A549 (cell line): ENCODE results near the gene RPS6KA4. TPM values are rescaled to one million over a fixed set of nuclear protein-coding genes. Genes with fewer than 3 reads are reported as not detected.

Experiments
- ATAC-seq, 2 experiments: fragments of 200-7000 bp in 1 of 2; fragments of >200 bp in 1 of 2; cut with Nextera tagmentation in 1 of 2; cut with Tn5 transposase in 1 of 2; 3 replicates each; pipeline versions ENCODE4 v1.8.0 to v1.9.1; 2018 to 2020; ENCODE audit warnings: mild to moderate bottlenecking in 1 of 2, moderate library complexity in 1 of 2
- CTCF ChIA-PET: fragments of 300-600 bp; sonication (Branson Sonifier 250); formaldehyde crosslinking; extraction: SDS; loops from one replicate; lab custom pipeline; 2021; ENCODE audit warnings: antibody characterized with exemption, inconsistent platforms; lab: Yijun Ruan, JAX
- POLR2A ChIA-PET: fragments of 350-600 bp; formaldehyde crosslinking; extraction: SDS; loops from one replicate; lab custom pipeline; 2021; ENCODE audit warnings: antibody characterized with exemption, inconsistent platforms; lab: Yijun Ruan, JAX
- DNase-seq, 2 experiments: peaks; one replicate each; pipeline versions ENCODE4 v3.0.0 to v3.0.0-alpha.2; 2011 to 2016; ENCODE audit warnings: low read depth in 1 of 2, low spot score in 1 of 2
- FAIRE-seq: peaks from 2 replicates; lab custom pipeline; 2011; peaks lifted over from hg19 to GRCh38; lab: Jason Lieb, UNC
- H3K27ac ChIP-seq, 2 experiments: fragments of >200 bp; sonication (Bioruptor Twin); formaldehyde crosslinking; 3 replicates each; pipeline ENCODE4 v1.5.1; 2016 to 2017
- H3K4me1 ChIP-seq: fragments of >200 bp; sonication (Bioruptor Twin); formaldehyde crosslinking; 3 replicates; pipeline ENCODE4 v1.6.1; 2016
- H3K4me2 ChIP-seq: fragments of >200 bp; sonication (Bioruptor Twin); formaldehyde crosslinking; 3 replicates; pipeline ENCODE4 v1.6.1; 2016
- H3K4me3 ChIP-seq: fragments of >200 bp; sonication (Bioruptor Twin); formaldehyde crosslinking; 3 replicates; pipeline ENCODE4 v1.5.1; 2016
- H3K9me3 ChIP-seq: fragments of >200 bp; sonication (Bioruptor Twin); formaldehyde crosslinking; 3 replicates; pipeline ENCODE4 v1.6.1; 2016
- EHF ChIP-seq: fragments of 250-450 bp; sonication (Bioruptor Pico); IDR thresholded peaks from 2 replicates; pipeline ENCODE4 v1.5.0; 2020; ENCODE audit warnings: mild to moderate bottlenecking
- EHMT2 ChIP-seq: fragments of 200-600 bp; sonication (generic); IDR thresholded peaks from 2 replicates; pipeline ENCODE4 v1.6.1; 2016; ENCODE audit warnings: antibody characterized with exemption, low read depth, mild to moderate bottlenecking, moderate library complexity
- EP300 ChIP-seq, 2 experiments: fragments of >200 bp; sonication (Bioruptor Twin); formaldehyde crosslinking; IDR thresholded peaks; 2 replicates in 1 of 2; 3 replicates in 1 of 2; pipeline ENCODE4 v1.6.1; 2016 to 2017
- ESRRA ChIP-seq: fragments of 150-350 bp; IDR thresholded peaks from 2 replicates; pipeline ENCODE4 v1.6.1; 2014; ENCODE audit warnings: mild to moderate bottlenecking, low read length, borderline replicate concordance
- FOSB ChIP-seq: fragments of 250-450 bp; sonication (Bioruptor Pico); IDR thresholded peaks from 2 replicates; pipeline ENCODE4 v1.5.0; 2020; ENCODE audit warnings: mild to moderate bottlenecking, moderate library complexity
- FOSL2 ChIP-seq, 2 experiments: fragments of 450-650 bp in 1 of 2; fragments of >200 bp in 1 of 2; sonication (Bioruptor Twin) in 1 of 2; formaldehyde crosslinking; IDR thresholded peaks; 2 replicates each; pipeline versions ENCODE4 v1.5.0 to v1.6.1; 2016 to 2020; ENCODE audit warnings: mild to moderate bottlenecking in 1 of 2, moderate library complexity in 1 of 2
- GATA3 ChIP-seq: IDR thresholded peaks from 2 replicates; pipeline ENCODE4 v1.6.1; 2012; ENCODE audit warnings: borderline replicate concordance
- HEYL ChIP-seq: fragments of 250-450 bp; sonication (Bioruptor Pico); IDR thresholded peaks from 2 replicates; pipeline ENCODE4 v1.8.0; 2021; ENCODE audit warnings: mild to moderate bottlenecking, moderate library complexity
- HOXB5 ChIP-seq: fragments of 250-450 bp; sonication (Bioruptor Pico); IDR thresholded peaks from 2 replicates; pipeline ENCODE4 v1.5.0; 2020; ENCODE audit warnings: mild to moderate bottlenecking, moderate library complexity
- JUN ChIP-seq, 2 experiments: fragments of >200 bp; sonication (Bioruptor Twin); formaldehyde crosslinking; IDR thresholded peaks; 2 replicates in 1 of 2; 3 replicates in 1 of 2; pipeline ENCODE4 v1.6.1; 2016 to 2017
- KDM1A ChIP-seq: fragments of 200-600 bp; sonication (generic); IDR thresholded peaks from 2 replicates; pipeline ENCODE4 v1.6.1; 2016; ENCODE audit warnings: low read depth, mild to moderate bottlenecking
- MAFK ChIP-seq: fragments of 450-650 bp; IDR thresholded peaks from 2 replicates; pipeline ENCODE4 v1.6.1; 2014; ENCODE audit not compliant: partially characterized antibody
- MYC ChIP-seq: IDR thresholded peaks from 2 replicates; pipeline ENCODE4 v1.6.1; 2012; ENCODE audit warnings: mild to moderate bottlenecking, inconsistent platforms, low read length, improper control_type of control experiment, borderline replicate concordance
- NFE2L2 ChIP-seq: fragments of 150-350 bp; conservative IDR thresholded peaks from 2 replicates; pipeline ENCODE4 v1.6.1; 2014; ENCODE audit warnings: low read length
- POLR2A ChIP-seq: IDR thresholded peaks from 2 replicates; pipeline ENCODE4 v1.6.1; 2012; ENCODE audit warnings: mild to moderate bottlenecking, low read length
- RFX5 ChIP-seq: fragments of 450-650 bp; IDR thresholded peaks from 2 replicates; pipeline ENCODE4 v1.7.1; 2014; ENCODE audit warnings: antibody characterized with exemption, mild to moderate bottlenecking, moderate library complexity
- RNF2 ChIP-seq: fragments of 200-600 bp; sonication (generic); IDR thresholded peaks from 2 replicates; pipeline ENCODE4 v1.6.1; 2016; ENCODE audit warnings: low read depth, mild to moderate bottlenecking, antibody characterized with exemption, moderate library complexity, borderline replicate concordance
- SREBF2 ChIP-seq: fragments of 450-650 bp; IDR thresholded peaks from 2 replicates; pipeline ENCODE4 v1.6.1; 2014; ENCODE audit warnings: mild to moderate bottlenecking, moderate library complexity
- ZC3H11A ChIP-seq: fragments of 450-650 bp; IDR thresholded peaks from 2 replicates; pipeline ENCODE4 v1.6.1; 2014; ENCODE audit warnings: antibody characterized with exemption, mild to moderate bottlenecking
- WGBS: methylation state at CpG from one replicate; pipeline ENCODE4 v1.1.6; 2017; ENCODE audit errors: missing lambda C conversion rate; 5-methylcytosine and 5-hydroxymethylcytosine counted together
- polyA plus RNA-seq, 4 experiments: library from polyadenylated mRNA; depleted of rRNA in 3 of 4; stranded (reverse); fragments of >200 nt; fragmentation: RNase III in 1 of 4; extraction: RNeasy Plus Mini Kit Qiagen cat#74134 plus additional on column Dnase treatment in 1 of 4; gene quantifications; 2 replicates in 3 of 4; 3 replicates in 1 of 4; pipeline ENCODE4 v1.2.3, GENCODE V29; 2011 to 2017
- TF ChIP-seq, protein P1 (sequence below): fragments of 450-650 bp; IDR thresholded peaks from 2 replicates; pipeline ENCODE4 v1.6.1; 2014; ENCODE audit warnings: antibody characterized with exemption
- TF ChIP-seq, protein P2 (sequence below): fragments of 200-600 bp; sonication (generic); IDR thresholded peaks from 2 replicates; pipeline ENCODE4 v1.6.1; 2016; ENCODE audit warnings: antibody characterized with exemption, mild to moderate bottlenecking, moderate library complexity

RPS6KA4 gene
- polyA plus RNA-seq, 2 of the 4 experiments (the other 2 are of a cell fraction), result 21.4 to 35.9 TPM

DNA sequence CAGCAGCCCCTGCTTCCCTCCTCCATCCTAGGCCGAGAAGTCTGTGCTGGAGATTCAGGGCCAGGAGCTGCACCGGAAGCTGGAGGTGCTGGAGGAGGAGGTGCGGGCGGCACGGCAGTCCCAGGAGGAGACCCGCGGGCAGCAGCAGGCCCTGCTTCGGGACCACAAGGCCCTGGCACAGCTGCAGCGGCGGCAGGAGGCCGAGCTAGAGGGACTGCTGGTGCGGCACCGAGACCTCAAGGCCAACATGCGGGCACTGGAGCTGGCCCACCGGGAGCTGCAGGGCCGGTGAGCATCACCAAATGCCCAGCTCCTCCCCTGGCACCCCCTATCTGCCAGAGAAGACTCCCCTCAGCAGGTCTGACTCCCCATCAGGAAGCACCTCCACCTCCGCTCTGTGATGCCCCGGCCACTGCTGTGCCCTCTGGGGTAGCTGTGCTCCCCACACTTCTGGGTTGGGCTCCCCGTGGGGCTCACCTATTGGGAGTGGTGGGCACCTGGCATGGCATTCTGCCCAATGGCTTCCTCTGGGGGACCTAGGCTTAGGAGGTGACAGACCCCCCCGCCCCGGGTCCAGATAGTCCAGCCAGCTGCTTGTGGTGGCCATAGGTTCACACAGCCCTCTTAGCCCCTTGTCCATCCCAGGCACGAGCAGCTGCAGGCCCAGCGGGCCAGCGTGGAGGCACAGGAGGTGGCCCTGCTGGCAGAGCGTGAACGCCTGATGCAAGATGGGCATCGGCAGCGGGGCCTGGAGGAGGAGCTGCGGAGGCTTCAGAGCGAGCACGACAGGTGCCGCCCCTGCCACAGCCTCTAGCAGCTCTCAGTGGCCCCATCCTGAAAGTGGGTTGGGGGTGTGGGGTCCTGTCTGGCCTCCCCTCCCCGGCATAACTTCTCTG is 6.6 kb upstream of the RPS6KA4 start:
- POLR2A ChIA-PET, result interaction anchor here (0.7 to 1.4 kb wide), 2 partner anchors 35 to 107 kb away, joined by 3 to 9 read pairs; partner anchors contain the start of genes PRDX5 and TRMT112
- FAIRE-seq, result no peak

DNA sequence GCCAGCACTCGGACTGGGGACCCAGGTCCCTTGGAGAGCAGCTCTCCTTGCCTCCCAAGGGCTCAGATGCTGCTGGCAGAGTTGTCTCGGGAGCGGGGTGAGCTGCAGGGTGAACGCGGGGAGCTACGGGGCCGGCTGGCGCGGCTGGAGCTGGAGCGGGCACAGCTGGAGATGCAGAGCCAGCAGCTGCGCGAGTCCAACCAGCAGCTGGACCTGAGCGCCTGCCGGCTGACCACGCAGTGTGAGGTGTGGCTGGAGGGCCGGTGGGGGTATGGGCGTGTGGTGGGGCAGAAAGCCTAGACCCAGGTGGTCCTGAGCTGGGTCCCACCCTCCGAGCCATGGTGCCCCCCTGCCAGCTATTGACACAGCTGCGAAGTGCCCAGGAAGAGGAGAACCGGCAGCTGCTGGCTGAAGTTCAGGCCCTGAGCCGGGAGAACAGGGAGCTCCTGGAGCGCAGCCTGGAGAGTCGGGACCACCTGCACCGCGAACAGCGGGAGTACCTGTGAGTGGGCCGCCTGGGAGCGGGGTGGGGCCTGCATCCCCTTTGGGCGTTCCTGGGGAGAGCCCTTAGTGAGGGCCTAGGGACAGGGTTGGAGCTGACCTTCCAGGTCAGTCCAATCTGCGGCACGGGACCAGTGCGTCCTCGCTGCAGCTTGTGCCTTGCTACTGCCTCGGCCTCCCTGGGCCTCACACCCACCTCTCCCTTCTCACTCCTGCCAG is 5.8 kb upstream of the RPS6KA4 start:
- no peak overlapping the region for H3K4me2 ChIP-seq
- TF ChIP-seq GATA3 (no peak), RFX5 (no peak), SREBF2 (no peak)
- TF ChIP-seq, protein P1, sequence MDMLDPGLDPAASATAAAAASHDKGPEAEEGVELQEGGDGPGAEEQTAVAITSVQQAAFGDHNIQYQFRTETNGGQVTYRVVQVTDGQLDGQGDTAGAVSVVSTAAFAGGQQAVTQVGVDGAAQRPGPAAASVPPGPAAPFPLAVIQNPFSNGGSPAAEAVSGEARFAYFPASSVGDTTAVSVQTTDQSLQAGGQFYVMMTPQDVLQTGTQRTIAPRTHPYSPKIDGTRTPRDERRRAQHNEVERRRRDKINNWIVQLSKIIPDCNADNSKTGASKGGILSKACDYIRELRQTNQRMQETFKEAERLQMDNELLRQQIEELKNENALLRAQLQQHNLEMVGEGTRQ, result no peak
- TF ChIP-seq, all 56 proteins: peak for 0
- ChIA-PET CTCF (interaction anchor here (0.7 to 33.9 kb wide), 8 partner anchors 12 to 297 kb away, joined by 3 to 996 read pairs (median 22); partner anchors contain the start of genes CATSPERZ, CCDC88B, ESRRA and PLCB3), POLR2A (interaction anchor here (0.7 to 1.4 kb wide), 2 partner anchors 36 to 108 kb away, joined by 3 to 9 read pairs; partner anchors contain the start of genes PRDX5 and TRMT112)
- WGBS, result 88% methylated on average over 23 of the region's 34 CpGs
- no peak for ATAC-seq
- no peak for FAIRE-seq
- H3K4me1 ChIP-seq, result peaks cover 37% of the 10 kb centered on the region
- no peak for DNase-seq
- no peaks in the 10 kb centered on the region for H3K9me3 ChIP-seq
- no peak overlapping the region; a peak in 1 of 6 replicates for H3K27ac ChIP-seq
- H3K4me3 ChIP-seq, result no peak overlapping the region

More for the DNA sequence above, 6.6 kb upstream of the RPS6KA4 start:
- CTCF ChIA-PET, result interaction anchor here (0.7 to 33.9 kb wide), 8 partner anchors 11 to 298 kb away, joined by 3 to 996 read pairs (median 22); partner anchors contain the start of genes CATSPERZ, CCDC88B, ESRRA and PLCB3
- peaks cover 31% of the 10 kb centered on the region for H3K4me1 ChIP-seq
- H3K4me3 ChIP-seq, result no peak overlapping the region
- no peaks in the 10 kb centered on the region for H3K9me3 ChIP-seq
- no peak for DNase-seq
- ATAC-seq, result no peak
- WGBS, result 92% methylated on average over 27 of the region's 33 CpGs
- H3K27ac ChIP-seq, result no peak overlapping the region
- H3K4me2 ChIP-seq, result no peak overlapping the region
- TF ChIP-seq KDM1A, result no peak
- no peak for TF ChIP-seq ESRRA
- no peak for TF ChIP-seq POLR2A
- no peak for TF ChIP-seq MAFK
- TF ChIP-seq JUN (IDR thresholded peaks at IDR 0.05), result no peak
- no peak for TF ChIP-seq HOXB5 (CRISPR knock-in tag)
- no peak for TF ChIP-seq EHF
- no peak for TF ChIP-seq EHMT2
- TF ChIP-seq, protein P2, sequence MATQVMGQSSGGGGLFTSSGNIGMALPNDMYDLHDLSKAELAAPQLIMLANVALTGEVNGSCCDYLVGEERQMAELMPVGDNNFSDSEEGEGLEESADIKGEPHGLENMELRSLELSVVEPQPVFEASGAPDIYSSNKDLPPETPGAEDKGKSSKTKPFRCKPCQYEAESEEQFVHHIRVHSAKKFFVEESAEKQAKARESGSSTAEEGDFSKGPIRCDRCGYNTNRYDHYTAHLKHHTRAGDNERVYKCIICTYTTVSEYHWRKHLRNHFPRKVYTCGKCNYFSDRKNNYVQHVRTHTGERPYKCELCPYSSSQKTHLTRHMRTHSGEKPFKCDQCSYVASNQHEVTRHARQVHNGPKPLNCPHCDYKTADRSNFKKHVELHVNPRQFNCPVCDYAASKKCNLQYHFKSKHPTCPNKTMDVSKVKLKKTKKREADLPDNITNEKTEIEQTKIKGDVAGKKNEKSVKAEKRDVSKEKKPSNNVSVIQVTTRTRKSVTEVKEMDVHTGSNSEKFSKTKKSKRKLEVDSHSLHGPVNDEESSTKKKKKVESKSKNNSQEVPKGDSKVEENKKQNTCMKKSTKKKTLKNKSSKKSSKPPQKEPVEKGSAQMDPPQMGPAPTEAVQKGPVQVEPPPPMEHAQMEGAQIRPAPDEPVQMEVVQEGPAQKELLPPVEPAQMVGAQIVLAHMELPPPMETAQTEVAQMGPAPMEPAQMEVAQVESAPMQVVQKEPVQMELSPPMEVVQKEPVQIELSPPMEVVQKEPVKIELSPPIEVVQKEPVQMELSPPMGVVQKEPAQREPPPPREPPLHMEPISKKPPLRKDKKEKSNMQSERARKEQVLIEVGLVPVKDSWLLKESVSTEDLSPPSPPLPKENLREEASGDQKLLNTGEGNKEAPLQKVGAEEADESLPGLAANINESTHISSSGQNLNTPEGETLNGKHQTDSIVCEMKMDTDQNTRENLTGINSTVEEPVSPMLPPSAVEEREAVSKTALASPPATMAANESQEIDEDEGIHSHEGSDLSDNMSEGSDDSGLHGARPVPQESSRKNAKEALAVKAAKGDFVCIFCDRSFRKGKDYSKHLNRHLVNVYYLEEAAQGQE, result no peak
- TF ChIP-seq EP300 (IDR thresholded peaks at IDR 0.05), result no peak
- TF ChIP-seq RNF2, result no peak
- no peak for TF ChIP-seq MYC
- no peak for TF ChIP-seq GATA3
- TF ChIP-seq HEYL (CRISPR knock-in tag), result no peak
- TF ChIP-seq FOSB (CRISPR knock-in tag), result no peak
- no peak for TF ChIP-seq ZC3H11A
- no peak for TF ChIP-seq FOSL2 (IDR thresholded peaks at IDR 0.05)
- no peak for TF ChIP-seq FOSL2 (CRISPR knock-in tag; IDR thresholded peaks at IDR 0.05)
- no peak for TF ChIP-seq RFX5
- TF ChIP-seq NFE2L2, result no peak
